NCI-H524 treated with DMSO at 0.1 percent for 48 hours (cell line): ENCODE measurements around the gene SUGCT.

Experiments used
- DNase-seq: peaks from one replicate; lab custom pipeline; 2025; lab: John Stamatoyannopoulos, UW

SUGCT gene

DNA sequence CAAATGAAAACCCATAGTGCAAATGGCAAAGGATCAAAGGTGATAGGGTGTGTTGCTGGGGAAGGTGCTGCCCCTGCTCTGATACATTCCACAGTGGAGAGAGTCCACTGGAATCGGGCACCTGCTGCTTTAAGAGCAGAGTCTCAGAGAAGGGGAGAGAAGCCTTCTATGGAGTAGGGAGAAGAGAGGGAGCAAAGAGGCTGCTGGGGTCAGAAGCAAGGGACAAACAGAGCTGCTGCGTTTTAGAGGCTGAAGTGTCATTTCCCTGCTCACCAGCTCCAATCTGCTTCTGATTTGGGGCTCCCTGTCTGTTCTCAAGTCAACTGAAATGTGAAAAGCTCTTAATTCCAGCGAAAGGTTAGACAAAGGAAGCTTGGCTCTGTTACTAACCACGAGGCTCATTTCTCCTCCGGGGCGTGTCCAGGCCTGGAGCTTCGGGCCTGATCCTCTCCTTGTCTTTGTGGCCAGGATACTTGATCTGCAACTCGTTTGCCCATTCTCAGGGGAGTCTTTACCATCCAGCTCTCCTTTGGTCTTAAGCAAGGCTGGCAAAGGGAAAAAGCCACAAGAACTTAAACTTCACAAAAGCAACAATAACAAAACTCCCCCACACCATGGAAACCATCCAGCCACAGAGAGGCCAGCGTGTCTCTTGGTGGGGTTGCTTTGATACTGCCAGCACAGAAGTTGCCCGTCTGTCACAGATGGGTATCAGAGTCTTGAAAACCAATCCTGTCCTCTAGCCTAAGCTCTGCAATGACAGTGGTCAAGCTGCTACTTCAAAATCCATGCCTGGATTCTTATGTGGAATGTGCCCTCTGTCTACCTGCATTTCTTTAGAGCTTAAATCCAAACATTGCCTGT lies 692.6 kb downstream of the SUGCT start:
- no peak for DNase-seq

DNA sequence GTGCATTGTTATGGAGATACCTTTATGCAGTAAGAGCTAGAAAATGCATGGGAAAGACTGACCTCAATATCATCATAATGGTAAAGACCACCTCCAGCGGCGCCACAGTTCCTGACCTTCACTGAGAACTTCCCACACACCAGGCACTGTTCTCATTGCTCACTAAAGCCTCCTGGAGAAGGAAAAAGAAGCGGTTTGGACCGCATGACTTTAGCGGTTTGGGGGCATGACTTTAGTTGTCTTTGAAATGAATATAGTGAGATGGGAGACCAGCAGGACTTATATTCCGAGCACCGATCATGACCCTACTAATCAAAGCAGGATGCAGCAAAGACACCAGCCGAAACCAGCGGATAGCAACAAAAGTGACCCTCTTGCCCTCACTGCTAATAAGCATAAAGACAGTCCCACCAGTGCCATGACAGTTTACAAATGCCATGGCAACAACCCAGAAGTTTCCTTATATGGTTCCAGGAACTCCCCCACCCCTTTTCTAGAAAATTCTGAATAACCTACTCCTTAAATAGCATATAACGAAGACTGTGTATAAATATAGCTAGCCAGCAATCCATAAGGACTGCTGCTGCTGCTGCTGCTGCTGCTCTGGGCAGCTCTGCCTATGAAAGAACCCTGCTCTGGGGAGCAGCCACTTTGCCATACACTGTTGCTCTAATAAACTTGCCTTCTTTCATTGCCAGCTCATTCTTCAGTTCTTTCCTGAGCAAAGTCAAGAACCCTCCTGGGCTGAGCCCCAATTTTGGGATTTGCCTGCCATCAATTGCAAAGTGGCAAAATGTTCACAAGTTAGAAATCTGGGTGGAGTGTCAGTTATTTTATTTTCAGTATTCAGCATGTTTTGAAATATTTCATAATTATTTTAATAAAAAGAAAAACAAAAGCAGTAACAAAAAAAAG lies 694.1 kb downstream of the SUGCT start:
- no peak for DNase-seq

DNA sequence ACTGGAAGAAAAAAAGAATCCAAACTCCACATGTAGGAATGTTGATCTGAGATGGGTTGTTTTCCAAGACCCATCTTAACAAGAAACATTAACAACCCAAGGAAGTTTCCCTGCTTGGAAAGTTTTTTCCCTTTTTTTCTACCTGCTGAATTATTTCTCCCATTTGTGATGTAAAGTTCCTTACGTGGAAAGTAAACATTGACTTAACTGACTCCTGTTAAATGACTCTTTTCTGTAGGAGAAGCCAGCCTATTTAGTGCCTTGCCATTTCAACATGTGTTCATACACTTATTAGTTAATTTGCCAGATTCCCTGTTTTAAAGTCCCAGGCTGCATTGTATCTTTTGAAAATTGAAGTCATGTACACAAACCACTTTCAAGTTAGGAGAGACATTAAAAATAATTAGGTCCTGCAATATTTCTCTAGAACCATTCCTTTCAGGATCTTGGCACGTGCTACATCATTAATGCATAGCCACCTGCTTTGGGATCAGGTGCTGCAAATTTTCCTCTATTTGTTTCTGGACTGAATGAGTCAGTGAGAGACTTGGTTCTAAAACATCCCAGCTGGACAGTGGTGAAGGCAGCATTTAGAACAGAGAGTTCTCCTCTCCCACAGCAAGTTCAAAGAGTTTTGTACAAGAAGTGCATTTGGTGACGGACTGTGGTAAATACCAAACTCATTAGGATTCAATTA lies 698.5 kb downstream of the SUGCT start:
- DNase-seq = no peak

DNA sequence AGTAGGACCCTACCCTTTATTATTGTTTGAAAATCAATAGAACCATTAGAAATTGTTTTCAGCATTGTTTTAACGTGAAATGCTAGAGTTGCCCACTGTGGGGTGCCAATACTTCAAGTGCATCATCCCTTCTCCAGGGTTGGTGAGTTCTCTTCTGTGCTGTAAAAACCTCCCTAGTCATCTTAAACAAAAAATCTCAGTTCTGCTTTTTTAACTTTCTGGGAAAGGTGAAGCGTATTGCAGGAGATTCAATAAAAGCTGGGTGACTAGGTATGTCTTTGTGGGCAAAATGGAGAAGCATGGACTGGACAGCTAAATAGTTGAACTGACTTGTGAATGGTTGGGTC lies 699.1 kb downstream of the SUGCT start:
- DNase-seq = no peak

DNA sequence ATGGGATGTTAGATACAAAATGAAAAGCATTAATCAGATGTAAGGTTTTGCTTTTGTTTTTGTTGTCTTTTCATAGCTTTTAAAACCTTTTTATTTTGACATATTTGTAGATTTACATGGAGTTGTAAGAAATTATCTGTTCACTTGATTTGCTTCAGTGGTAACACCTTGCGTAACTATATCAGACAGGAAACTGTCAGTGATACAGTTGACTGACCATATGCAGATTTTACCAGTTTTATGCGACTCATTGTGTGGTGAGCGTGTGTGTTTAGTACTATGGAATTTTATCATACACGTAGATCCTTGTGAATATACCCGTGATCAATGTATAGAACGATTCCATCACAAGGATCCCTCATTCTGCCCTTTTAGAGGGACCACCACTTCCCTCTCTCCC lies 701.4 kb downstream of the SUGCT start:
- DNase-seq = no peak

DNA sequence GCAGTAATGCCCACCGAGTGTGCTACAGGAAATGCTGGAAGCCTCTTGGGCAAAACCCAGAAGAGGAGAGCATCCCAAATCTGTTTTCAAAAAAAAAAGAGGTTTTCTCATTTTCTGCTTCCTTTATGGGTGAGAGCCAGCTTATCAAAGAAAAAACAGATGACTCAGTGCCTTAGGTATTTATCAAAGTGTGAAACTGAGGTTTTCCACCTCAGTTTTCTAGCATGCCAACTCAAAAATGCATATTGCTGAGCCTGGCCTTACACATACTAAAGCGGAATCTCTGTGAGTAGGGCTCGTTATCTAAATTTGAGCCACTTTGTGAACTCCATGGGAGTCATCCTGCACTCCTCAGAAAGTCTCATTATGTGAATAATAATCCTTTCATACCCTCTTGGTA lies 705.1 kb downstream of the SUGCT start:
- no peak for DNase-seq

DNA sequence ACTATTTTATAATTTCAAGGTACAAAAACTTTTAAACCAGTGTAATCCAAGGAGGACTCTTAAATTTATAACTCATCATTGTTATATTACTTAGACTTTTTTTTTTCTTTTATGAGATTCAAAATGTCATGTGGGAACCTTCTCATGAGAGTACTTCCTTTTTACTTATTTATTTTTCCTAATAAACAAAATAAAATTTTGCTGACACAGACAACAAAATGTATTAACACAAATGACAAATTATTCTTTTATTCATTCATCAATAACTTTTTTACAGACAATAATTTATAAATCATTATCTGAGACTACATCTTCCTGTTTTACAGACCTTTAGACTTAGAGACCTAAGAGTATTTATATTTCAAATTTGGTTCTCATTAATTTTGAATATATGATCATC lies 706.2 kb downstream of the SUGCT start:
- DNase-seq = no peak

DNA sequence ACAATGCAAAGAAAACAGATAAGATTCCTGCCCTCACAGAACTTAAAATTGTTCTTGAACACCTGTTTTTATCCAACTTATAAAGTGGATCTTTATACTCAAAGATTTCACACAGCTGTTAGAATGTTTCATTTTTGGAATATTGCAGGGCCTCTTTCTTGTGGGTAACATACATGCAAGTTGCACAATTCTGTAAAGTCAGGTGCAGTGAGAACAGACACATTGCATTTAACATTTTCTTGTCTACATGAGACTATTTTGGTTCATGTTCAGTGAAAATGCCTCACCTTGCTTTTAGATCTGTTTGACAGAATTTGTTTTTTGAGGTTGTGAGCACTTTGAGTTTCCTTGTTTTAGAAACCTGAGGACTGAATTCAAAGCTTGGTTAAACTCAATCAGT lies 707.8 kb downstream of the SUGCT start:
- no peak for DNase-seq

DNA sequence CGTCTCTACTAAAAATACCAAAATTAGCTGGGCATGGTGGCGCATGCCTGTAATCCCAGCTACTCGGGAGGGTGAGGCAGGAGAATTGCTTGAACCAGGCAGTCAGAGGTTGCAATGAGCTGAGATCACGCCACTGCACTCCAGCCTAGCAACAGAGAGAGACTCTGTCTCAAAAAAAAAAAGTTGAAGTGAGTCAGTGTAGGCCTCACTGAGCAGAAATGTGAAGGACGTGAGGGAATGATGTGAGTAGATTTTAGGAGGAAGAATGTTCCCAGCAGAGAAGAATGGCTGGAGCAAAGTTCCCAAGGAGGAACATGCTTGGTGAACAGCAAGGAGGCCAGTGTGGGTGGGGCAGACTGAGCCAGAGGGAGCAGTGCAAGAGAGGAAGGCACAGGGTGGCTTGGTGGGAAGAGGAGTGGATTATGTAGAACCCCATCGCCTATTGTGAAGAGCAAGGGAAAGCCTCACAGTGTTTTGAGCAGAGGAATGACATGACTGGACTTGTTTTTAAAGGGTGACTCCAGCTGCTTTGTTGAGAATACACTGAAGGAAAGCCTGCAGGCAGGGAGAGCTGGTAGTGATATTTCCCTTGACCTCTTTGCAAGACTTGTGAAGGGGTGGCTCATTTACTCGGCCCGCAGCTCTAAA lies 708.7 kb downstream of the SUGCT start:
- DNase-seq = no peak

DNA sequence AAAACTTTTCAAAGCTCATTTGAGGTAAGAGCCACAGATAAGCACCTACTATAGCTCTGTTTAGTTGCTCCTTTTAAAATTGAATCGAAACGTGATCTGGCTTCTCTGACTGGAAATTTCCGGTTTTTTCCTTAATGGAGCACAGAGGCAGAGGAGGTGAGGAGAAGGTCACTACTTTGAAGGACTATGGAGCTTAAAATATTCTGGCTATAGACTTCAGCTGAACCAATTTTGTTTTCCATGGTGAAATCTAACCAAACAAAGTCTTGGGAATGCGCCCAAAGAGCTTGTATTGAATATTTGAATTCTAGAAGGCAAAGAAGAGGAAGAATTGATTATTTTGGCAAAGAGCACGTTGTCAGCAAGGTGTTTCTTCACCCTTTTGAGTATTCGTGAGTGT lies 711.1 kb downstream of the SUGCT start:
- DNase-seq = no peak

DNA sequence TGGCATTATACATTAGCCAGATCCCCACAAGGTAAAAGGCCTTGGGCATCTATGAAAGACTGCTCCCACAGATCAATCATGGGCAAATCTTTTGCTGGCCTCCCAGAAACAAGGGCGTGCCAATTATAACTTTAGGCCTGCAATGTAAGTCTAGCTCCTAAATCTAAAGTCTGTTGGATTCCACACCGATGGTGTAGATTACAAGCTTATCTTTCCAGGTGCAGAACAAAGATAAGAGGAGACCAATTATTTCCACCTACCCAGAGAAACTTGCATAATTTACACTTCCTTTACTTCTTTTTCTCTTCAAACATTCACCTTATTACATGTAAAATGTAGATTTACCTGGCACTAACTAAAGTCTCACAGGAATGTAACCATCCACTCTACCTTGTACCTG lies 713.1 kb downstream of the SUGCT start:
- no peak for DNase-seq

DNA sequence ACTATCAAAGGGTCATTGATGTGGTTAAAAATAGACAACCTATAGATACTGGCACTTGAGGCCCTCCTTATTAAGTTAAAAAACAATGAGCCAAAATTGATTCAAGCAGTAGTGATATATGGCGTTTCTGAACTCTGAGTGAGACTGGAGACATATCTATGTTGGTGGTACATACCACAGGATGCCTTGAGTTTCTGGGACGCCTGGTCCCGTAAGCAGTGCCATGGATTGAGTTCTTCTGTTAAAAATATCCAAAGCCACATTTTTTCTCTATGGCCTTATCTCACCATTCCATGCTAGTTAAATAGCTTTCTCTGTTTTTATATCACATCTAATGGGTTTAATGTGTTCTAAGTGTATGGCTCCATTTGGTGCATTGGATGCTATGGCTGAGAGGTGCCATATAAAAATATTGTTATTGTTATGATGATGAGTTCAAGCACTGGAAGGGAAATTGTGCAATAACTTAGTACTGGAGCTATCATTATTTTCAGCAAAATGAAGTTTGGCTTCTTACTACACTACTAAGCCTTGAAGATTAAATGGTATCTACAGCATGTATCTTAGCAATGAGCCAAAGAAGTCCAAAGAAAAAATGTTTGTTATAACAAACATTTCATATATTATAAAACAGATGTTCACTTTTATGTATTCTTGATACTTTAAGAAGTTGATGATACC lies 713.9 kb downstream of the SUGCT start:
- DNase-seq = no peak

DNA sequence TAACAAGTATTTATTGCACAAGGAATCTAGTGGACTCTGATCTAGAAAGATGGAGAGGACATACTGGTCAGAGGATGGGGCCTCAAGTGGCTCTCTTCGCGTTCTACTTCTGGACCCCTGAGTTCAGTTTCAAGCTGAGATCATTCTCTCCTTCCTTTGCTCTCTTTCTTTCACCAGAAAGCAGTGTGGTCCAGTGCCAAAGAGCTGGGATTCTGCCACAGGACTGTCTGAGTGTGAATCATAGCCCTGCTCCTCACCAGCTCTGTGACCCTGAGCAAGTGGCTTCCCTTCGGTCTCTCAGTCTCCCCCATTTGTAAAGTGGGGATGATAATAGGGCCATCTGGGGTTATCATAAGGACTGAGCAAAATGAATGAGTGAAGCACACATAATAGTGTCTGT lies 715.2 kb downstream of the SUGCT start:
- DNase-seq = no peak

DNA sequence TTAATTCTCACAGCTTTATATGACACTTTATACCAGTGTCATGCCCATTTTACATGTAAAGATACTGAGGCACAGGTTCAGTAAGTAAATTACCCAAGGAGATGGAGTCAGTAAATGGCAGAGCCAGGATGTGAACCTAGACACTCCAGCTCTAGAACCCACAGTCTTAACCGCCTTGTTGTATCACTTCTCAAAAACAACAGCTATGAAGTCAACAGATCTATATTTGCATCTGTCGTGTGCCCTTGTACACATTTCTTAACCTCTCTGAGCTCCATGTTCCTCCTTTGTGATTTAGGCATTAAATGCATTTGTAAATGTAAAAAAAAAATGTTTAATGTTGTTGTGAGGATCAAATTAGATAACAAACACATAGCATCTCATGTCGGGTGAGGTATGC lies 716.2 kb downstream of the SUGCT start:
- no peak for DNase-seq

DNA sequence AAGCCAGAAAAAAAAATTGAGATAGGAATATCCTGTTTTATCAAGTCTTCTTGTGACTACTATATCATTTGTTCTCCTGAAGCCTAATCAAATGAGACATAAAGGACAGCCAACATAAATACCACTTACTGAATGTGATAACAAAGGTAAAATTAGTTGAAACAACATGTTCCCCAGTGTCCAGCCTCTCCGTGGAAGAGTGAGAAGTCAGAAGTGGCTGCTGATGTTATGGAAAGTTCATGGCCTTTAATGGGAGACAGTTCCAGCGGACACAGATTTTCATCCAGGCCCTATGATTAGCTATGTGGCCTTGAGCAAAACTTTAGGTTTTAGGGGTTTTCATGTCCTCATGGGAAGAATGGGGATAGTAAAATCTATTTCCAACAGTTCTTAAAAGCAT lies 724.3 kb downstream of the SUGCT start:
- DNase-seq = no peak

DNA sequence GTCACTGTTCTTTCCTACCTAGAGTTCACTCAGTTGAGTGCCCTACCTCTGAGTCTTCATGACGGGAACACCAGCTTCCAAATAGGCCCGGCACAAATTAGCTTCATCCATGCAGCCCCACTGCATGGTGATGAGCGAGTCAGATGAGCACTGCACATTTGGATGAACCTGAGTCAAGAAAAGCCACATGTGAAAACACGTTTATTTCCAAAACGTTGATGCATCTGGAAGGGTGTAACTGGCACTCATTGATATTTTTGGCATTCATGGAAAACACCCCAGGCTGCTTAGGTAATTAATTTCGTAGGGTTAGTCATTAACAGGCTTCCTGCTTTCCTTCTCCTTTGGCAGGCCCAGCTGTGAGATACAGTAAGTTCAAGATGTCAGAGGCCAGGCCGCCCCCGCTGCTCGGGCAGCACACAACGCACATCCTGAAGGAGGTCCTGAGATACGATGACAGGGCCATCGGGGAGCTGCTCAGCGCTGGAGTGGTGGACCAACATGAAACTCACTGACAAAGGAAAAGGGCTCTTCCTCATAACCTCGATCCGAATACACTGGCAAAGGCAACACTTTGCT lies 725.2 kb downstream of the SUGCT start:
- DNase-seq = no peak

DNA sequence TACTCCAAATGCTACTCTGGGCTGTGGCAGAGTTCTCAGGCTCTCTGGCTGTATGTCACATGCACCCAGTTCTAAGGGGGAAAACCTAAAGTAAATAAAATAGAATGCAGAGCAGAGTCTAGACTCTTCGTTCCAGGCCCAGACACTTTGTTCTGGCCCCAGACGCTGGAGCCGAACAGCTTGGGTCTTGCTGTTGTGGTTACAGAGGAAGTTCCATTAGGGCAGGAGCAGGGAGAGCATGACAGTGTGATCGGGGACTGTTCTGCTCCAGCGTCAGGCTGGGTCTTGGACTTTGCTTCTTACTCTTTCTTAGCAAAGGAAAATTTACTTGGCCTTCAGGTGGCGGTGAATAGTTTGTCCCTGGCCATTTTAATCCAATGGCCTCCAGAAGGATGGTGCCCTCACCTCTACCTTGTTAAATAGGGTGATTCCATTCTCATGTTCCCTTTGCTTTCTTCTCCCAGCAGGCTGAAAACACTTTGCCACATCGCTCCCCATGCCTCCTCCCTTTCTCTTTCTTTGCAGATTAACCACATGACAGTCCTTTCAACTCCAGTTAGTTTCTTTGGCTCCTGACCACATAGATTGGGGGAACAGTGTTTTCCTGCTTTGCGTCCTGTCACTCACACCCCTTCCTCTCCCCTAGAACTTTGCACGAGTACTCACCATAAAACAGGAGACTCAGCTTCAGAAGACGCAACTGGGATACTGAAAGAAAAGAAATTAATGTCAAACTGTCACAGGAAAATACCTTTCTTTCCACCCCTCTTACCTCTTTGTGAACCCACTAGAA lies 730.8 kb downstream of the SUGCT start:
- DNase-seq = no peak

DNA sequence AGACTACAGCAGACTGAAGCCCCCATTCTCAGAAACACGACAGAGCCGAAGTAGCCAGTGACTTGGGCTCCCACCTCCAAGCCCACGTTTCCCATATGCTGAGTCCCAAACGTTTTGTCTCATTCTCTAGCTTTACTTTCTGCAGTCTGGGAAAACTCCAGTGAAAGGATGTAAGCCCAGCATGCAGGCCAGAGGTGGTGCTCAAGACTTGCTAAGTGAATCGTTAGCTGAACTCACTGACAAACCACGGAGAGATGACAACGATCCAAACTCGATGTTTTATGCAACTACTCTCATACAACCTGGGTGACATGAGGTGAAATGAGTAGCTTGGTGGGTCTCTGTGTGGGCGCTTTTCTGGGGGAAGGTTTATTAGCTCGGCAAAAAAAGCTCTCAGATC lies 731.8 kb downstream of the SUGCT start:
- no peak for DNase-seq

DNA sequence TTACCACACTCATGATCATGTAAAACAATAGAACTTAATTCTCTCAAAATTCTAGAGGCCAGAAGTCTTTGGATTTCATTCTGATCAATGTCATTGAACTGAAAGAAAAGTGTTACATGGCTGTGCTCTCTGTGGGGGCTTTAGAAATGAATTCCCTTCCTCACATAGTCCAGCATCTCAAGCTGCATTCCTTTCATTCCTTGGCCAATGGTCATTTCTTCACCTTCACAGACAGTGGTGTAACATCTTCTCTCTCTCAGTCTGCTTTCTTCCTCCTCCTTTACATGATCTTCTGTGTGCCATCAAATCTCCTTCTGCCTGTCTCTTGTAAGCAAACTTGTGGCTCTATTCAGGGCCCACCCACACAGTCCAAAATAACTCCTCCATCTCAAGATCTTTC lies 735.3 kb downstream of the SUGCT start:
- DNase-seq = no peak

DNA sequence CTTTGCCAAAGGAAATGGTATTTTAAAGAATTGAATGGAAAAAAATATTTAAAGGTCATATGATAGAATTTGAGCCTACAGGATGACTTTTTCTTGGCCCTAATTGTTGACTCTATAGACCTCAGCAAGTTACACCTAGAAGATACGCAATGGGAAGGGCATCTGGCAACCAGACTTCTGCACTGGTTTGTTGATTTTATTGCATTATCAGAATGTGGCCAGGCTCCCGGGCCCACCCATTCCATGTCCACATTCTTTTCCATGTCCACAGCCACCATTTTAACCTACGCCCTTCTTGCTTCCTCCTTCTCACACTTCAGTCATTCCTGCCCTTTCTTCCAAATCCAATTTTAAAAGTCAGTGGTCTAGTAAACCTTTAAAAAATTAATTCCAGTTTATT lies 738.4 kb downstream of the SUGCT start:
- DNase-seq = no peak
